Measurements from ENCODE around the gene TFF2.
A peak's percentile ranks its signal among the peaks of the same experiment; 100 is the strongest.

TFF2 gene

GRCh38 chr21:42366292-42367010, 15.7 kb upstream of the TFF2 start, which contains the start of gene TFF1:
TSS of gene TFF1 (minus strand) at chr21:42366535. CDS start at chr21:42366495, 40 bp downstream.
- DNase-seq (ENCODE audit: low read depth in 2 of 2): no peak

GRCh38 chr21:42365770-42366169, 15.0 kb upstream of the TFF2 start:
- DNase-seq (ENCODE audit: low read depth in 2 of 2): no peak

GRCh38 chr21:42364304-42364865, 13.6 kb upstream of the TFF2 start:
- DNase-seq (ENCODE audit: low read depth in 2 of 2): no peak

GRCh38 chr21:42363312-42363711, 12.5 kb upstream of the TFF2 start:
- DNase-seq (ENCODE audit: low read depth in 2 of 2): no peak

- no peak for DNase-seq (ENCODE audit: low read depth in 2 of 2)
These were observed 11.9 kb upstream of the TFF2 start for GRCh38 chr21:42362700-42363099.

GRCh38 chr21:42362198-42362597, 11.4 kb upstream of the TFF2 start:
- DNase-seq (ENCODE audit: low read depth in 2 of 2): no peak

- no peak for DNase-seq (ENCODE audit: low read depth in 2 of 2)
These were observed 10.5 kb upstream of the TFF2 start for GRCh38 chr21:42361286-42361685.

GRCh38 chr21:42360317-42360716, 9.5 kb upstream of the TFF2 start:
- peak in 1 of 2 donors; percentile 18 for DNase-seq (ENCODE audit: low read depth in 2 of 2)

GRCh38 chr21:42358937-42359336, 8.1 kb upstream of the TFF2 start:
- no peak for DNase-seq (ENCODE audit: low read depth in 2 of 2)

GRCh38 chr21:42358261-42358660, 7.5 kb upstream of the TFF2 start:
- DNase-seq (ENCODE audit: low read depth in 2 of 2): no peak

- DNase-seq (ENCODE audit: low read depth in 2 of 2): no peak
These were observed 6.5 kb upstream of the TFF2 start for GRCh38 chr21:42357307-42357706.

- DNase-seq (ENCODE audit: low read depth in 2 of 2): no peak
These were observed 5.9 kb upstream of the TFF2 start for GRCh38 chr21:42356650-42357049.

GRCh38 chr21:42356046-42356445, 5.3 kb upstream of the TFF2 start:
- DNase-seq (ENCODE audit: low read depth in 2 of 2): no peak

GRCh38 chr21:42353623-42354022, 2.8 kb upstream of the TFF2 start:
- no peak for DNase-seq (ENCODE audit: low read depth in 2 of 2)

GRCh38 chr21:42352441-42353095, 1.8 kb upstream of the TFF2 start:
- no peak for DNase-seq (ENCODE audit: low read depth in 2 of 2)

- DNase-seq (ENCODE audit: low read depth in 2 of 2): no peak
These were observed 1.0 kb upstream of the TFF2 start for GRCh38 chr21:42351626-42352440.

- no peak for DNase-seq (ENCODE audit: low read depth in 2 of 2)
These were observed 380 bp downstream of the TFF2 start for GRCh38 chr21:42350318-42350910.

GRCh38 chr21:42349420-42350317, 1.1 kb downstream of the TFF2 start:
- DNase-seq (ENCODE audit: low read depth in 2 of 2): no peak

GRCh38 chr21:42348762-42349161, 2.0 kb downstream of the TFF2 start:
- no peak for DNase-seq (ENCODE audit: low read depth in 2 of 2)

GRCh38 chr21:42347601-42348327, 3.0 kb downstream of the TFF2 start:
- no peak for DNase-seq (ENCODE audit: low read depth in 2 of 2)

Data from stimulated activated CD4-positive, alpha-beta T cell treated with anti-CD3 and anti-CD28 coated beads, Interleukin-4, amount 100 ng/mL, for 48 hours (primary cell).